ENCODE data around the gene GNPAT.

GRCh38 chr1:231317306-231318014 is 76.4 kb downstream of the GNPAT start:
- TF ChIP-seq CTCF (conservative IDR thresholded peaks at IDR 0.05; ENCODE audit: low read depth in 2 of 2) (no peak), EZH2phosphoT487 (IDR thresholded peaks at IDR 0.05; ENCODE audit: unreplicated experiment) (no peak), EZH2 (IDR thresholded peaks at IDR 0.05; ENCODE audit: low read depth, unreplicated experiment) (no peak)

Measured in GM23338 (cell line).